Right atrium auricular region (tissue), 2 donors: ENCODE results near the gene KAT2A. TPM values are rescaled to one million over a fixed set of nuclear protein-coding genes. Genes with fewer than 3 reads are reported as not detected.

Experiments
- DNase-seq: peaks from one replicate; pipeline ENCODE4 v3.0.0-alpha.2; 2019; ENCODE audit warnings: low spot score
- H3K27ac ChIP-seq, 2 donors: fragments of 200-600 bp; sonication (generic); 1 replicate in 1 of 2; 2 replicates in 1 of 2; pipeline ENCODE4 v1.5.1; 2016 to 2019
- H3K27me3 ChIP-seq, 2 donors: fragments of 200-600 bp; sonication (generic); one replicate each; pipeline versions ENCODE4 v1.5.1 to v1.6.0; 2017 to 2019
- H3K36me3 ChIP-seq: fragments of 200-600 bp; sonication (generic); one replicate; pipeline ENCODE4 v1.5.1; 2016
- H3K4me1 ChIP-seq, 2 donors: fragments of 200-600 bp; sonication (generic); one replicate each; pipeline versions ENCODE4 v1.5.1 to v1.6.0; 2017 to 2019
- H3K4me3 ChIP-seq, 2 donors: fragments of 200-600 bp; sonication (generic); 1 replicate in 1 of 2; 2 replicates in 1 of 2; pipeline ENCODE4 v1.5.1; 2017 to 2019; ENCODE audit warnings: mild to moderate bottlenecking in 1 of 2, moderate library complexity in 1 of 2
- H3K9me3 ChIP-seq, 2 donors: fragments of 200-600 bp; sonication (generic); one replicate each; pipeline ENCODE4 v1.5.1; 2019
- CTCF ChIP-seq, 2 donors: fragments of 200-600 bp; sonication (generic); IDR thresholded peaks; one replicate each; pipeline ENCODE4 v1.5.1; 2019; ENCODE audit warnings: antibody characterized with exemption in 2 of 2
- total RNA-seq, 2 donors: library from RNA; depleted of rRNA; stranded (reverse); fragments of >200 nt; gene quantifications; one replicate each; pipeline ENCODE4 v1.1.0, GENCODE V29; 2016

KAT2A gene
- total RNA-seq, 2 donors from 2014 or later = 11.3 to 11.4 TPM

GRCh38 chr17:42127414-42127813, 6.2 kb upstream of the KAT2A start:
- H3K36me3 ChIP-seq = peaks cover 56% of the 10 kb centered on the region
- no peaks in the 10 kb centered on the region for H3K9me3 ChIP-seq

GRCh38 chr17:42126836-42127235, 5.7 kb upstream of the KAT2A start:
- Histone ChIP-seq H3K9me3 (no peaks in the 10 kb centered on the region), H3K36me3 (peaks cover 56% of the 10 kb centered on the region), H3K4me1 (peaks cover 0 to 46% of the 10 kb centered on the region in 2 donors), H3K27ac (no peak overlapping the region), H3K4me3 (no peak overlapping the region), H3K27me3 (no peaks in the 10 kb centered on the region)
- TF ChIP-seq CTCF (IDR thresholded peaks at IDR 0.05) = no peak
- DNase-seq = no peak

More at GRCh38 chr17:42127414-42127813, 6.2 kb upstream of the KAT2A start:
- no peak for DNase-seq
- no peak overlapping the region for H3K27ac ChIP-seq
- no peak for TF ChIP-seq CTCF (IDR thresholded peaks at IDR 0.05)
- H3K4me1 ChIP-seq = peaks cover 0 to 44% of the 10 kb centered on the region in 2 donors
- H3K27me3 ChIP-seq = no peaks in the 10 kb centered on the region
- no peak overlapping the region for H3K4me3 ChIP-seq

GRCh38 chr17:42125565-42125964, 4.4 kb upstream of the KAT2A start:
- Histone ChIP-seq H3K9me3 (no peaks in the 10 kb centered on the region), H3K27ac (no peak overlapping the region), H3K4me3 (no peak overlapping the region), H3K4me1 (peaks cover 0 to 46% of the 10 kb centered on the region in 2 donors), H3K27me3 (no peaks in the 10 kb centered on the region), H3K36me3 (peaks cover 56% of the 10 kb centered on the region)
- TF ChIP-seq CTCF (IDR thresholded peaks at IDR 0.05) = no peak
- DNase-seq = no peak

- no peak for TF ChIP-seq CTCF (IDR thresholded peaks at IDR 0.05)
- DNase-seq = no peak
- H3K4me3 ChIP-seq = no peak overlapping the region
- H3K4me1 ChIP-seq = peaks cover 0 to 38% of the 10 kb centered on the region in 2 donors
- no peak overlapping the region for H3K27ac ChIP-seq
- peaks cover 49% of the 10 kb centered on the region for H3K36me3 ChIP-seq
- H3K27me3 ChIP-seq = no peaks in the 10 kb centered on the region
- no peaks in the 10 kb centered on the region for H3K9me3 ChIP-seq
These were observed 3.1 kb upstream of the KAT2A start for GRCh38 chr17:42124256-42124655.

GRCh38 chr17:42122371-42123303, 1.5 kb upstream of the KAT2A start, which contains the start of gene HSPB9:
Gene HSPB9, plus strand, starts transcription at chr17:42122804. Its CDS starts 47 bp downstream, at chr17:42122851.
- Histone ChIP-seq H3K4me3 (peak within 1 kb of the TSS in 1 of 2 donors; percentile 7), H3K36me3 (peaks cover 39% of the 10 kb centered on the region)

More at GRCh38 chr17:42122371-42123303, 1.5 kb upstream of the KAT2A start, which contains the start of gene HSPB9:
- DNase-seq = no peak
- no peaks in the 10 kb centered on the region for H3K27me3 ChIP-seq
- no peak for TF ChIP-seq CTCF (IDR thresholded peaks at IDR 0.05)
- H3K4me1 ChIP-seq = peaks cover 0 to 27% of the 10 kb centered on the region in 2 donors
- H3K9me3 ChIP-seq = no peaks in the 10 kb centered on the region
- H3K27ac ChIP-seq = peak within 1 kb of the TSS in 1 of 2 donors; percentile 73
